ENCODE data around the gene CSNK1G1.
"Not testable (repeated sequence)": the region's sequence is repeated elsewhere in the genome, so short reads cannot be mapped to it uniquely, and the experiment has no call there.

CSNK1G1 gene

DNA sequence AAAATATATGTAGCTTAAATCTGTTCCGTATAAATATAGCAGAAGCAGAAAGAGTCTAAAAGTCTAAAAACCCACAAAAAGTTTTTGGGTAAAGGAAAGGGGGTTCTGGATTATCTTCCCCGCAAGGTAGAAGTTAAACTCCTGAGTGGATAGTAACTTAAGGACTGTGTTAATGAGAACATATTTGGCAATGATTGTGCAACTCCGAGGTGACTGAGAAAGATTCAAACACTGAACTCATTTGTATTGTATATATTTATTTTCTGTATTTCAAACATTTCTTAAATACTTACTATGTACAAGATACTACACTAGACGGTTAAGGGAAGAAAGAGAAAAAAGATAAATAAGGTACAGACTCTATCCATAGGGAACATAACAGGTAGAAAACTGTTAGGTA is 120.4 kb downstream of the CSNK1G1 start:
- DNase-seq, result no peak

DNA sequence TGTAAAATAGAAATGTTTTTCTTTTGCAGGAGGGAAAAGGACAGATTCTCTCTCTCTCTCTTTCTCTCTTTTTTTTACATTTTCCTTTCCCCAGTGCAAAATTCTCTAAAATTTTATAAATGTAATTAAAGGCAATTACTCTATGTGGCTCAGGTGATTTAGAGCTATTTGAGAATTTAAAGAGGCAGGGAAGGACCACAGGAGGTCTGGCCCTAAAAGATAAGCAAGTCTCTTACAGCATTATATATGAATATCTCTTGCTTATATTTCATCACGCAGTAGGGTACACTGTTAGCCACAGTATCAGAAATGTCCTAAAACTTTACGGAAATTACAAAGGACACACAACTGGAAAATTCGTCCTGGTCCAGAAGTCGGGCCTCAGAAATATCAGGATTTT is 122.7 kb downstream of the CSNK1G1 start:
- no peak for DNase-seq

DNA sequence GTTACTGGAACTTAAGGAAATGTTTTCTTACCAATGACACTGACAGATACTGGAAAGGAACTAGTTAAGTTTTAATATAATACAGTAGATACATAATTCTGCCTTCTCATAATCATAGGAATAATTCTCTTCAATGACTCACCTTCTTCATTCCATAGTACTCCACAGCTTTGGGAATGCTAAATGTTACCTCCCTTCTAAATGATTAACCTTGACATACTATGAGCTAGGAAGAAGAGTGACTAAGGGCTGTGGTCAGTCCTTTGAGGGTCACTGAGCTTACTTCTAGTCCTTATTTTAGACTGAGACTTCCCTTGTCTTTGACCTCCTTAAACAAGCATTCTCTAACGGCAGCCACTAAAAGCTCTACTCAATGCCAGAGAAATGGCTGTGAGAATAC is 123.6 kb downstream of the CSNK1G1 start:
- DNase-seq, result no peak

DNA sequence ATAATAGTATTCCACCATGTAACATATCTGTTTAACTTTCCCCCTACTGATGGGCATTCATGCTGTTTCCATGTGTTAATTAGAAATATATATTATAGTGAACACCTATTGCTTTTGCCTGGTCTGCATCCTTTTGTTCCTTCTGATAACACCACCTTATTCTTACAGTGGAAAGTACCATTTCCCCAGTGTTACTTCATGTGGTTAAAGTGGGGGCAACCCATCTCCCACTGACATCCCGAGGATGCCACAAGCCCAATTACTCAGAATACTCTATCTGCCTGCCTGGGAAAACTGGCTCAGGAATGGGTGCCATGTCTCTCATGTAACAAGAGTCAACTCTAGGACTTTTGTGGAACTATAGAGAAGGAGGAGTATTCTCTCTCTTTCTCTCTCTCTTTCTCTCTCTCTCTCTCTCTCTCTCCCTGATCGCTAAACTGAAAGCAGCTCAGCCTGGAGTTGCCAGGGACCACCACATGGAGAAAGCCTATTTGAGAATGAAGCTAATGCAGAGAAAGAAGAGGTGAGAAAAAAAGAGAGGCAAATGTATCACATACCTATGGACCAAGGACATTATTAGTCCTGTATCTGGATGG is 126.7 kb downstream of the CSNK1G1 start:
- DNase-seq, result no peak

DNA sequence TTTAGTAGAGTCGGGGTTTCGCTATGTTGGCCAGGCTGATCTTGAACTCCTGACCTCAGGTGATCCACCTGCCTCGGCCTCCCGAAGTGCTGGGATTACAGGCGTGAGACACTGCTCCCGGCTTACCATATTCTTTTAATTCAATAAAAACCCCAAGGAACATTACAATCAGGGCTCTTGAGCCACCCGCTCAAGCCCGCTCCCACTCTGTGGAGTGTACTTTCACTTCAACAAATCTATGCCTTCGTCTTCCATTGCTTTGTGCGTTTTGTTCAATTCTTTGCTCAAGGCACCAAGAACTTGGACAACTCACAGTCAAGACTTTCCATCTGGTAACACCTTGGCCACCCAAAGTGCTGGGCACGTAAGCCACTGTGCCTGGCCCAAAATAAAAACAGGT is 130.2 kb downstream of the CSNK1G1 start:
- no peak for DNase-seq

DNA sequence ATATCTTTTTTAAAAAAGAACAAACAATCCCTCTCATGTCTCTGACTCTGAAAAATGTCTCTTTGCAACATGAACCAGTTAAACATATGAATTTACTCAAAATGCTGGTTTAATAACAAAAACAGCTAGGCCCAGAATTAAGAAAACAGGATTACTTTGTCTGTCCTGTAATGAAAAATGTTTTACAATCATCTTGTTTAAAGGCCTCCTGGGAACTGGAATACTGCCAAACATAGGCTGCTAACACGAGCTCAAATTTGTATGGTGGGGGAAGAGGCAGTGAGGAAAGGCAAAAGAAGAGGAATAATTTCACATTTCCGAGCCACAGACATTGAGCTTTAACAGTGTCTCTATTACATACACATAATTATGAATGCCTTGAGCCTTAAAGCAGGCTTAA is 131.5 kb downstream of the CSNK1G1 start:
- no peak for DNase-seq

DNA sequence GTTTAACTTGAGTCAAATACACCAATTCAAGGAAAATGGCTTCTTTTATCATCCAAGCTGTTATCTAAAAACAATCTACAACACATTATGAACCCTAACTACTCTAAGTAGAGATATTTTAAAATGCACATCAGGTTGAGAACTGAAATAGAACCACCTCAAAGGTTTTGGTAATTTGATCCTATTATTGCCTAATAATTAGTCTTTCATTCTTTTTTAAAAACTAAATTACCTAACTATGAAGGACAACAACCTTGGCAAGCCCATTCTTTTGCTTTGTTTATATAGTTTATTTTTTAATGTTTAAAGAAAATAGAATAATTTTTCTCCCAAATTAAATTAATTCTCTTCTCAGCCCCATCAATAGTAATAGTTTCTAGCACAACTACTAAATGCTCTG is 132.1 kb downstream of the CSNK1G1 start:
- DNase-seq, result no peak

DNA sequence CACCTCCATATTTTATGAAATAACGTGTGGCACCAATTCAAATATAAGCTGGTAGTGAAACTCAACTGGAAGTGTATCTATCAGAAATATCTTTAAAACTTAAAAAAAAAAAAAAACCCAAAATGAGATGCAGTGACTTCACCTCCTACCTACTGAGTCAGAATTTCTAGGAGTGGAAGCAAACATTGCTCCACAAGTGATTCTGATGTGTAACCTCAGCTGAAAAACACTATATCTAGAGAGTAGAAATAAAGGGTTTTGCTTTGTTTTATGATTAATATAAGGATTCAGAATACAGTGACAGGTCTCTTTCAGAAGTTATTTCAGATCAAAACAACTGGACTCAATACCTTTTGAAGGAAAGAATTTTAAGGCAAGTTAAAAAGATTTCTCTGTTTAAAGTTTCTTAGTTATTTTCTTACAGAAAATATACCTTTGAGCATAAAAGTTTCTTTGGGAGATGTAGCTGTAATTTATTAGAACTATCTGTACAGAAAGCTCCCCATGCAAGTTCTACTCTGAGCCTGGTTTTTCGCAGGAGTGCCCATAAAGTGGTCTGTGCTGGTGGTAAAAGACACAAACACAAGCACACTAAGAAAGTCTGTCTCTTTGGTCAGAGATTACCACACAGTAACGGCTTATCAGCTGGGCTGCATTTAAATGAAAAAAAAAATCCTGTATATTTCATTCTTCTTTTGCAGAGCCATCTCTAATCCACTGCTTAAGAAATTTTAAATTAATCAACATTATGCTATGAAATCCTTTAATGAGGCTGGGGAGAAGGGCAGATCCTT is 133.2 kb downstream of the CSNK1G1 start:
- no peak for DNase-seq

DNA sequence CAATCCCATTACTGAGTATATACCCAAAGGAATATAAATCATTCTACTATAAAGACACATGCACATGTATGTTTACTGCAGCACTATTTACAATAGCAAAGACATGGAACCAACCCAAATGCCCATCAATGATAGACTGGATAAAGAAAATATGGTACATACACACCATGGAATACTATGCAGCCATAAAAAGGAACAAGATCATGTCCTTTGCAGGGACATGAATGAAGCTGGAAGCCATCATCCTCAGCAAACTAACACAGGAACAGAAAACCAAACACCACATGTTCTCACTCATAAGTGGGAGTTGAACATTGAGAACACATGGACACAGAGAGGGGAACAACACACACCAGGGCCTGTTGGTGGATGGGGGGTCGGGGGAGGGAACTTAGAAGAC is 134.1 kb downstream of the CSNK1G1 start:
- not testable (repeated sequence) for DNase-seq

DNA sequence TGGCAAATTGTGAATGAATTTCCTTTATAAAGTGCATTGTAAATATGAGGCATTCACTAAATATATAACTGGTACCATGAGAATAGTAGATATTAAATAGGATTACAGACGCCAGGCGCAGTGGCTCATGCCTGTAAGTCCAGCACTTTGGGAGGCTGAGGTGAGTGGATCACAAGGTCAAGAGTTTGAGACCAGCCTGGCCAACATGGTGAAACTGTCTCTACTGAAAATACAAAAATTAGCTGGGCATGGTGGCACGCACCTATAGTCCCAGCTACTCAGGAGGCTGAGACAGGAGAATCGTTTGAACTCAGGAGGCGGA is 138.6 kb downstream of the CSNK1G1 start:
- not testable (repeated sequence) for DNase-seq

DNA sequence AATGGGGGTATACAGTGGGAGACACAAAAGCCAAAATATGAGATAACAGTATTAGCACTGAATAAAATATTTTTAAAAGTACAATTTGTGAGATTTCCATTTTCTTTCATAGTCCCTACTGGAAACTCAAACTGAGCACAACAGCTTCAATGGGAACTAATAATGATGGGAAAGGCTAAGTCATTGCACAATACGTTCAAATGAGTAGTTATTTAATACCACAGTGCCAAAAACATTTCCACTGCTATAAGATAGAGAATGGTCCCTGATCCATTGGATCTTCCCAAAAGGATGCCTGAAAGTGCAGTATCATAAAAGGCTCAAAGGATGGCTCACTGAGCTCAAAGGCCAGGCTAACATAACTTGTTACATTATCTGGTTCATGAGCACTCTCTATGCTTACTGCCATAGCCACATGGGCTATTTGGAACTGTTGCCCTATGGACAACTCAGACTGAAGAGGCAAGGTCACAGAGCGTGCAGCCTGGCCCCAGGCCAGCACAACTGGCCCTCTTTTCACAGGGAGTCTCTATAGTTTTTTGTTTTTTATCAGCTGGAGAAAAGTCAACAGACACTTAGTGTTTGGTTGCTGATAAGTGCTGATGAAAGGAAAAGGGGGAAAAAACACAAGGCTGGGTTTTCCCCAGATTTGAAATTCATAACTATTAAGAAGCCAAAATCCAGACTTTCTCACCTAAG is 139.1 kb downstream of the CSNK1G1 start:
- no peak for DNase-seq

DNA sequence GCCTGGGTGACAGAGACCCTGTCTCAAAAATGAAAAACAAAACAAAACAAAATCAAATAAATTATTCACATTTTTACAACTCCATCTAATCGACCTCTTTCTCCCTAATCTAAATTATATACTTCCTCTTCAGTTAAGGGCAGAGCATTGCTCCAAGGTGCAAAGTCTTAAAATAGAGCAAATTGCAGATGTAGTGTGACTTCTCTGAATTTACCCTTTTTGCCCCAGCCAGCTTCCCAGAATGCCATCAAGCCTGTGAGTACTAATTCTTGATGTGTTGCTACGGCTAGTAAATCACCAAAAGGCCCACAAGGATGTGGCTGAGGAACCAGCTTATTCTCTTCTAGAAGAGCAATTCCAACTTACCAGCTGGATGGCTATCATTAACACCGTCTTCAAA is 139.8 kb downstream of the CSNK1G1 start:
- DNase-seq, result no peak

DNA sequence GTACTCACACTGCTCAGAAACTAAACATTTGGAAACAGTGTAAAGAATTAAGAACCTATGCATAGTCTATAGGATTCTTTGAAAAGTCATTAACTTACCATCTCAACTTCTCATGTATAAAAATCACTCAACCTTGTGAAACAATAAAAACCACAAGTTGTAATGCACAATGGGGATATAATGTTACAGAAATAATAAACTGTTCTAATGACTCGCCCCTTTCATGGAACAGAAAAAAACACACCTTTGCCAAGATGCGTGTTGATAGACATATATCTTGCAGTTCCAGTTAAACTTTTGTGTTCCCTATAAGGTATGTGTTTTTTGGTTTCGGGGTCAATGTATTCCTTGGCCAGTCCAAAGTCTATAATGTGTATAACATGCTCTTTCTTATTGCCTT is 142.3 kb downstream of the CSNK1G1 start:
- no peak for DNase-seq

DNA sequence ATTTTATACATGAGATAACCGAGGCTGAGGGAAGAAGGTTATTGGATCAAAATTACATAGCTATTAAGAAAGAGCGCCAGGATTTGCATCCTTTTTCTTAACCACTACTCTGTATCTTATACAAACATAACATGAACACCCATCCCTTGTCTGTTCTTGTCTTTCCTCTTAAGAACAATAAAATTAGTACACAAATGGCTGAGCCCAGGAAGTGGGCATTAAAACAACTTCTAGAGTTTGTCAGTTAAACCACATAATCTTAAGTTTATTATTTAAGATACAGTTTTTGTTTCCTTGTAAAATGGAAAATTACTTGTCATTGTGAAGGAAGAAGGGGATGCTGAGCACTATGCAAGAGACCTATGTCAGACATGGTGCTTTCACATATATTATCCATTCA is 144.3 kb downstream of the CSNK1G1 start:
- DNase-seq, result no peak

DNA sequence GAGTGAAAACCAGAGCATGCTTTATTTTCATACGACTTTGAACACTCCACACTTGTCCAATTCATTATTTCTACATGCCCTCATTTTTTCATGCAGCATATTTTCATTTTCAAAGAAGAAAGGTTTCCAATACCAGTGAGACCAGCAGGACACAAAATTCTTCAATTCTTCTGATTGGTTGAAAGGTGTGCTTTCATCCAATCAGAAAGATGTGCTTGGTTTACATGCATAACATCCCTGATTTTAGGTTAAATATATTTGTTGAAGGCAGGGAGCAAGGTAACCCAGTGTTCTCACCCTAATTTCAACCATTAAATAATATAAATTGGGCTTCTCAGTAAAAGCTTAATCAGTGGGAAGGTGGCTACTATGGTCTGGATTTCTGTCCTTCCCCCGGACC is 145.6 kb downstream of the CSNK1G1 start:
- DNase-seq, result no peak

DNA sequence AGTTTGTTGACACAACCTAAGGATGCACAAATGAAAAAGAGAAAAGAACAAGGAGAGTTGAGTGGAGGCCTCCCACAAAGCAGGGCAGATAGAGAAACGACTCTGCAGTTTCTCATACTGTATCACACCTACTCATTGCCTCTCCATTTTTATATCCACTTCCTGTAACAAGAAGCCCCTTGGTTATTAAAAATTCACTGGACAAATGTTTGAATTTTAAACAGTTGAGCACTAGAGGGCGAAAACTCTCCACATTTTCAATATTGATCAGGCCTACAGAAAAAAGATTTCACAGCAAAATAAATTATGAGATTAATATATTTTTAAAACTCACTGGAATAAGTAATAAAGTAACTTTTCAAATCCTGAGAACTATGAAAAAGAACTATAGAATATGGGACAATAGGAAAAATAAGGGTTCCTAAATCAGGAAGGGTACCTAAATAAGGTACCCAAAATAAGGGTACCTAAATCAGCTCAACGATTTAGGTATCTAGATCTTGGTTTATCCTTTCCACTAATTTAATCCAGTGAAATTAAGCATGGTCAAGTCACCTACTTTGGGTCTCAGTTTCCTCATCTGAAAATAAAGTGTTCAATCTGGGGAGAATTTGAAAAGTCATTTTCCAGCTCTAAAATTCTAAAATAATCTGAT is 146.2 kb downstream of the CSNK1G1 start:
- DNase-seq, result no peak

DNA sequence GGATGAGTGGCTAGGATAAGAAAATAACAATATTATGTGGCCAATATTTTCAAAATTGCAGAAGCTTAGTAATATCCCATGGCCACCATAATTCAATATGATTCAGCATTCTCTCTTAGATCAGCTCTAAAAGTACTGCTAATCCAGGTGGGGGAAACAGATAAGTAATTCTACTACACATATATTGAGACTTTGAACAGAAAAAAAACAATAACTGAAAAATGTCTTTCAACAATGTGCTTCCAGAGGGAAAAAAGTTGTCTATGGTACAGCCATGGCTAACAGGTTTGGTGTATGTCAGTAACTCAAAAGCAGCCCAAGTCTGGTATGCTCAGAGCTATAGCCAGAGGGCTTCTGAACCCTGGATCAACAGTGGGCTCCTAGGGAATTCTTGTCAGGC is 150.8 kb downstream of the CSNK1G1 start:
- DNase-seq, result no peak

DNA sequence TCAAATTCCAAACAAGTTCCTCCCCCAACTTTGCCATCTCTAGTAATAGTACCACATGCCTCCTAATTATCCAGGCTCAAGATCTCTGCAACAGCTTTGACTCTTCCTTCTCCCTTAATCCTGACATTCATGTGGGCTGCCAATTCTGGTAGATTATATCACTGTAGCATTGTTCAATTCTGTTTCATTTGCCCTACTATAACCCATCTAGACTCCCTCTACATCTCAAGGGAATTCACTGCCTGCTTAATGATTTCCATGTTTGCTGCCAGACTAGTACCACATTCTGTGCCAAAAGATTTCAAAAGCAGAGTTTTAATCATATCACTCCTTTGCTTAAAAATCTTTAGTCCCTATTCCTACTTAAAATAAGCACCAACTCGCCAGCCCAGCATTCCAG is 158.5 kb downstream of the CSNK1G1 start:
- no peak for DNase-seq

DNA sequence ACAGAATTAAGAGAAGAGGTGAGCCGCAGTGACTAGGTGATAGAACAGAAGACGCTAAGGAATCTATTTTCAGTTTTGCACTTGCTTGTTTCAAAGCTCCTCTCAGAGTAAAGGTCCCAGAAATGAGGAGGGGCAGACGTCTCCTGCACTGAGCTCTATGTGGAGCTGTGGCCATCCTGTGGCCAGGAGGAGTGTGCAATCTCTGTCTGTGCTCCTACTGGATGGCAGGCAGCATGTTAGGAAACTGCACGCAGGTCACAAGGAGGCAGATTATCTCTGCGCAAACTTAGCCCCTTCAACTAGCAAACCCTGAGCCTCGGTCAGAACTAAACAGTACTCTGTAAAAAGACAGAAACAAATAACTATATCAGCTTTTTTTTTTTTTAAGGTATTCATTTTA is 162.0 kb downstream of the CSNK1G1 start:
- DNase-seq, result no peak

DNA sequence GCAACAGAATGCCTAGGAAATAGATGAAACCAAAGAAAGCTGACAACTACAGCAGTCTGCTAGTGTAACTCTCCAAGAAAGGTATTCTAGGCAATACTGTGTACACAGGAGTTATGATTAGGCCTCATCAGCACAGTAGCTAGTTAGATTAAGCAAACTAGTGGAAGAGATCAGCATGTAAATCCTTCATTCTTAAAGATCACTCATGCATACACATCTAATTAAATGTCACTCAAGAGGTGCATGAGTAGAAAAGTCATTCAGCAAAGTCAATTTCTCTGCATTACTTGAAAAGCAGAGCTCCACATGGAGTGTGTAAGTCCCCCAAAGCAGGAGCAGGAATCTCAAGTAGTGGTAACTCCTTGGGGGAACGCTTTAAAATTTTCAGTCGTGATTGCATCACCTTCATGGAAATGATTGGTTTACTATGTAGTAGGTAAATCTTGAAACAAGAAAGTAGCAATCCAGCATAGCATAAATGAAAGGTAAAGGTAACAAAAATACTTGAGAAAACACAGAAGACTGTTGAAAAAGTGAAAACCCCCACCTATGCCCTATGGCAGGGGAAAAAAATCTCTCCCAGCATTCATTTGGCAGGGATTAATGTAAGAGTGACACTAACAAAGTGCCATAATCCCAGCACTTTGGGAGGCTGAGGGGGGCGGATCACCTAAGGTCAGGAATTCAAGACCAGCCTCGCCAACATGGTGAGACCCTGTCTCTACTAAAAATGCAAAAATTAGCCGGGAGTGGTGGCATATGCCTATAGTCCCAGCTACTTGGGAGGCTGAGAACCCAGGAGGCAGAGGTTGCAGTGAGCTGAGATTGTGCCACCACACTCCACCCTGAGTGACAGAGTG is 163.8 kb downstream of the CSNK1G1 start:
- DNase-seq, result no peak

DNA sequence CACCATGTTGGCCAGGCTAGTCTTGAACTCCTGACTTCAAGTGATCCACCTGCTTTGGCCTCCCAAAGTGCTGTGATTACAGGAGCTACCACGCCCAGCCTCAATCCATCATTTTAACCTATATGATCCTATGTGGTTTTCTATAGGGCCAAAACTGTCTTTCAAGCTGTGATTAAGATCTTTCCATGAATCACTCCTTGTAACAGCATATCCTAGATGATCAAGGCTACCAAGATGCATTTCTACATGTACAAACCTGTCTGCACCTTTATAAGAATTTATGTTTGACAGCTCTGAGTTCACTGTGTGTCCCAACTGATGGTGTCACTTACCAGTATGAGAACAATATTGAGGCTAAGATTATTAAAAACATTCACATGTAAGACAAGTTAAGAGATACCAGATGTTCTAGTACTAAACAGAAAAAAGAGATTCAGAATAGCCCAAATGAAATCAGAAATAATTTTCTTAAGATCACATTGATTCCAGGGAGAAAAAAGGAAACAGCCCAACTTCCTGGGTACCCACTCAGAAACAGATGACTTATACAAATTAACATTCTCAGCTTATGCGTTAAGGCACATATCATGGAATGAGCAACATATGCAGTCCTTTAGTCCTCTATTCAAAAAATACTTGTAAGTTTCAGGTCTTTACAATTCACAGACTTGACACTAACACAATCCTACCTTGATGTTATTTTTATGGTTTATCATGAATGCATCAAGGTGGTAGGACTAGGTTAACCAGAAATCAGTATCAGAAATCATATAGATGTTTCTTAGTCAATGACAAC is 168.4 kb downstream of the CSNK1G1 start:
- DNase-seq, result no peak

All from stimulated activated CD4-positive, alpha-beta T cell treated with anti-CD3 and anti-CD28 coated beads, Interleukin-4, amount 100 ng/mL, for 24 hours (primary cell).